Ovary (tissue), 3 donors: Measurements from ENCODE around the gene CFAP299.

Experiments
- EP300 ChIP-seq: sonication (generic); formaldehyde crosslinking; IDR thresholded peaks from one replicate; pipeline ENCODE4 v1.6.1; 2017; ENCODE audit warnings: antibody characterized with exemption
- POLR2A ChIP-seq: fragments of 450-650 bp; IDR thresholded peaks from one replicate; pipeline ENCODE4 v1.6.1; 2017; ENCODE audit warnings: antibody characterized with exemption, mild to moderate bottlenecking, moderate library complexity
- TF ChIP-seq, protein P1 (sequence below), 3 donors: fragments of 450-650 bp in 2 of 3; fragments of 200-600 bp in 1 of 3; IDR thresholded peaks; one replicate each; pipeline versions ENCODE4 v1.5.1 to v1.8.0; 2016 to 2022; ENCODE audit warnings: antibody characterized with exemption in 3 of 3, mild to moderate bottlenecking in 1 of 3
- donor health status: DM: no; HTN: no; CAD: no.

DNA sequence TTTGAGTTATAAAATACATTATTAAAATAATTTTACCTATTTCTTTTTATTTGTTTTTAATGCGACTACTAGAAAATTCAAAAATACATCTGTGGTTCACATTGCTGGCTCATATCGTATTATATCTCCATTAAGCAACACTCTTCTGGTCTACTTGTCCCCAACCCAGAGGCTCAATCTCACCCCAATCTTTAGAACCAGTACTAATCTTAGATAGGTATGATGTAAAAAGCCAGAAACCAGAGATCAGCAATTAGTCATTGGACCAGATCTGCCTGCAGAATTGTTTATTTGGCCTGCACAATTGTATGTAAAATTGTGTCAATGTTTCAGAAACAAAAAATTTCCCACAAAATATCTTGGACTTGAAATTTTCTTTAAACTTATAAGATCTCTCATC, 539.4 kb downstream of the CFAP299 start:
- TF ChIP-seq, protein P1, sequence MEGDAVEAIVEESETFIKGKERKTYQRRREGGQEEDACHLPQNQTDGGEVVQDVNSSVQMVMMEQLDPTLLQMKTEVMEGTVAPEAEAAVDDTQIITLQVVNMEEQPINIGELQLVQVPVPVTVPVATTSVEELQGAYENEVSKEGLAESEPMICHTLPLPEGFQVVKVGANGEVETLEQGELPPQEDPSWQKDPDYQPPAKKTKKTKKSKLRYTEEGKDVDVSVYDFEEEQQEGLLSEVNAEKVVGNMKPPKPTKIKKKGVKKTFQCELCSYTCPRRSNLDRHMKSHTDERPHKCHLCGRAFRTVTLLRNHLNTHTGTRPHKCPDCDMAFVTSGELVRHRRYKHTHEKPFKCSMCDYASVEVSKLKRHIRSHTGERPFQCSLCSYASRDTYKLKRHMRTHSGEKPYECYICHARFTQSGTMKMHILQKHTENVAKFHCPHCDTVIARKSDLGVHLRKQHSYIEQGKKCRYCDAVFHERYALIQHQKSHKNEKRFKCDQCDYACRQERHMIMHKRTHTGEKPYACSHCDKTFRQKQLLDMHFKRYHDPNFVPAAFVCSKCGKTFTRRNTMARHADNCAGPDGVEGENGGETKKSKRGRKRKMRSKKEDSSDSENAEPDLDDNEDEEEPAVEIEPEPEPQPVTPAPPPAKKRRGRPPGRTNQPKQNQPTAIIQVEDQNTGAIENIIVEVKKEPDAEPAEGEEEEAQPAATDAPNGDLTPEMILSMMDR (IDR thresholded peaks at IDR 0.05) = no peak
- TF ChIP-seq POLR2A = no peak
- TF ChIP-seq EP300 = no peak
